B cell (primary cell): Measurements from ENCODE around the gene STAG1. TPM values are rescaled to one million over a fixed set of nuclear protein-coding genes. Genes with fewer than 3 reads are reported as not detected.

Experiments used
- ATAC-seq: fragments of 200-7000 bp; cut with Tn5 transposase; one replicate; pipeline ENCODE4 v1.10.0; 2021; ENCODE audit warnings: low read depth, mild to moderate bottlenecking, moderate number of reproducible peaks, moderate library complexity
- CTCF ChIA-PET: fragments of 350-600 bp; sonication (Branson Sonifier 250); formaldehyde crosslinking; loops from one replicate; lab custom pipeline; 2021; ENCODE audit warnings: antibody characterized with exemption, inconsistent platforms; lab: Charles Lee
- POLR2A ChIA-PET: fragments of 350-600 bp; sonication (Branson Sonifier 250); formaldehyde crosslinking; loops from one replicate; lab custom pipeline; 2021; ENCODE audit warnings: antibody characterized with exemption; lab: Charles Lee
- DNase-seq: peaks from one replicate; pipeline ENCODE4 v3.0.0; 2013
- H2AFZ ChIP-seq: 2 replicates; pipeline ENCODE4 v1.6.1; 2012; ENCODE audit warnings: mild to moderate bottlenecking, low read depth, low read length; ENCODE audit not compliant: insufficient read depth, poor library complexity, severe bottlenecking
- H3K27ac ChIP-seq, 2 donors: 1 replicate in 1 of 2; 2 replicates in 1 of 2; pipeline ENCODE4 v1.5.1; 2012 to 2013; ENCODE audit warnings: low read length in 2 of 2, mild to moderate bottlenecking in 2 of 2, moderate library complexity in 1 of 2
- H3K27me3 ChIP-seq, 4 experiments: fragments of 200-600 bp in 1 of 4; sonication (generic) in 1 of 4; replicated peaks in 1 of 4; 1 replicate in 2 of 4; 2 replicates in 2 of 4; pipeline versions ENCODE4 v1.6.1 to v1.7.0; 2013 to 2016; ENCODE audit warnings: low read length in 3 of 4, mild to moderate bottlenecking in 2 of 4, mixed read lengths in 1 of 4, moderate library complexity in 1 of 4; ENCODE audit not compliant: insufficient read depth in 4 of 4, control insufficient read depth in 3 of 4; ENCODE audit errors: control extremely low read depth in 1 of 4
- H3K36me3 ChIP-seq, 2 experiments: replicated peaks in 1 of 2; 1 replicate in 1 of 2; 2 replicates in 1 of 2; pipeline versions ENCODE4 v1.6.1 to v1.7.1; 2013; ENCODE audit warnings: low read length in 1 of 2; ENCODE audit not compliant: insufficient read depth in 2 of 2, control insufficient read depth in 1 of 2; ENCODE audit errors: control extremely low read depth in 1 of 2, extremely low read depth in 1 of 2
- H3K4me1 ChIP-seq, 2 donors: fragments of 200-600 bp in 1 of 2; sonication (generic) in 1 of 2; 1 replicate in 1 of 2; 2 replicates in 1 of 2; pipeline versions ENCODE4 v1.5.1 to v1.6.1; 2013 to 2017; ENCODE audit warnings: low read length in 2 of 2; ENCODE audit not compliant: control insufficient read depth in 2 of 2, insufficient read depth in 2 of 2
- H3K4me2 ChIP-seq: replicated peaks from 2 replicates; pipeline ENCODE3; 2012; ENCODE audit warnings: mild to moderate bottlenecking, low read depth, low read length; ENCODE audit not compliant: poor library complexity, severe bottlenecking
- H3K4me3 ChIP-seq, 5 experiments: fragments of 200-600 bp in 1 of 5; sonication (generic) in 1 of 5; 1 replicate in 3 of 5; 2 replicates in 2 of 5; pipeline versions ENCODE4 v1.5.1 to v1.7.0; 2011 to 2016; ENCODE audit warnings: low read length in 4 of 5, mild to moderate bottlenecking in 4 of 5, low read depth in 2 of 5, control low read depth in 1 of 5, moderate library complexity in 1 of 5; ENCODE audit not compliant: insufficient read depth in 1 of 5; ENCODE audit errors: control extremely low read depth in 1 of 5, extremely low read depth in 1 of 5
- H3K79me2 ChIP-seq: fragments of 200-600 bp; sonication (generic); one replicate; pipeline ENCODE4 v1.6.0; 2016; ENCODE audit warnings: low read length; ENCODE audit not compliant: control insufficient read depth, insufficient read depth
- H3K9ac ChIP-seq: fragments of 200-600 bp; sonication (generic); 2 replicates; pipeline ENCODE4 v1.6.1; 2017; ENCODE audit warnings: mild to moderate bottlenecking, low read length, moderate library complexity
- H3K9me3 ChIP-seq, 3 donors: one replicate each; pipeline versions ENCODE4 v1.6.1 to v1.7.1; 2013; ENCODE audit warnings: low read length in 2 of 3; ENCODE audit not compliant: control insufficient read depth in 2 of 3, insufficient read depth in 1 of 3; ENCODE audit errors: control extremely low read depth in 1 of 3
- H4K20me1 ChIP-seq: 2 replicates; pipeline ENCODE4 v1.6.0; 2012; ENCODE audit warnings: mild to moderate bottlenecking, low read length; ENCODE audit not compliant: insufficient read depth, control insufficient read depth, poor library complexity, severe bottlenecking
- H3K27ac Mint-ChIP-seq: one replicate; pipeline ENCODE4 v1.8.0; 2021; ENCODE audit warnings: mixed read lengths
- H3K27me3 Mint-ChIP-seq: one replicate; pipeline ENCODE4 v1.8.0; 2021; ENCODE audit warnings: mixed read lengths
- H3K4me1 Mint-ChIP-seq: one replicate; pipeline ENCODE4 v1.8.0; 2021; ENCODE audit warnings: mixed read lengths
- H3K4me3 Mint-ChIP-seq: one replicate; pipeline ENCODE4 v1.8.0; 2021; ENCODE audit warnings: mixed read lengths
- H3K9me3 Mint-ChIP-seq: one replicate; pipeline ENCODE4 v1.8.0; 2022; ENCODE audit warnings: mixed read lengths; ENCODE audit not compliant: insufficient read depth
- CTCF ChIP-seq: fragments of 200-600 bp; IDR thresholded peaks from one replicate; pipeline ENCODE4 v1.8.0; 2022; ENCODE audit warnings: antibody characterized with exemption, mild to moderate bottlenecking
- EZH2 ChIP-seq: IDR thresholded peaks from 2 replicates; pipeline ENCODE4 v1.6.1; 2012; ENCODE audit warnings: borderline replicate concordance, low read depth, mild to moderate bottlenecking, moderate library complexity, low read length; ENCODE audit not compliant: insufficient read depth, poor library complexity, severe bottlenecking
- WGBS: methylation state at CpG from one replicate; pipeline ENCODE4 v1.1.5; 2013; ENCODE audit warnings: missing lambda C conversion rate; ENCODE audit not compliant: insufficient coverage; 5-methylcytosine and 5-hydroxymethylcytosine counted together
- intact Hi-C: fragments of 100-400 bp; cut with micrococcal nuclease; formaldehyde crosslinking; loops from one replicate; pipeline ENCODE4 v1.10.0; 2022
- polyA plus RNA-seq: library from polyadenylated mRNA; depleted of rRNA; stranded (reverse); fragments of >200 nt; gene quantifications from 2 replicates; pipeline ENCODE4 v1.2.3, GENCODE V29; 2012
- total RNA-seq, 2 donors: library from RNA; stranded (reverse); fragments of 120-200 nt in 1 of 2; gene quantifications; 1 replicate in 1 of 2; 2 replicates in 1 of 2; pipeline versions ENCODE4 v1.2.3 to v1.2.4, GENCODE V29; 2013 to 2022

STAG1 gene
- total and polyA plus RNA-seq, 2 donors (not counting 1 experiment from before 2014, with no cell fraction given): 9.2 to 77.0 TPM

DNA sequence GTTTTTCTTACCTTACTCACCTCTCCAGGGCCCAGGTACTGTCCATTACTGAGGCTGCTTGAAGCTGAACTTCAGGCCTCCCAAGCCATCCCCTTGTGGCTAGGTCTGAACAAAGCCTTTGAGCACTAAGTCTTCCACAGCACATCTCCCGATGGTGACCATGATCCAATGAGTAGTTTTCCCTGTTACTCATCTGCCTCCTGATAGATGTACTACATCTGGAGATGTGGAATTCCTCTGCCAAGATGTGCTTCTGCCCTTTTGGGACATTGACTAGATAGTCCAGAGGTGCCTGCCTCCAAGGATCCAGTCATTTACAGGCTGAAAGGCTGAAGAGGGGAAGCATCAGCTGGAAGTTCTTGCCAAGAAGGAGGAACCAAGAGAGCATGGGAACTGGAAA lies 37.8 kb upstream of the STAG1 start:
- H3K27me3 Mint-ChIP-seq: peaks cover 9% of the 10 kb centered on the region
- H3K27me3 ChIP-seq: peaks cover 0 to 4% (median 1%) of the 10 kb centered on the region in 4 experiments
- no peak overlapping the region for H3K9ac ChIP-seq
- DNase-seq (no peak), ATAC-seq (no peak)
- H3K4me1 Mint-ChIP-seq: peaks cover 3% of the 10 kb centered on the region
- no peak for TF ChIP-seq CTCF
- H3K9me3 Mint-ChIP-seq: no peaks in the 10 kb centered on the region
- no CpG with 5 or more reads among the region's 1 CpG for WGBS
- peaks cover 0 to 4% of the 10 kb centered on the region in 2 donors for H3K4me1 ChIP-seq
- no peaks in the 10 kb centered on the region for H3K36me3 ChIP-seq
- intact Hi-C loops: no loop called here
- POLR2A ChIA-PET: interaction anchor here (0.6 kb wide), 1 partner anchor 586 kb away, joined by 3 read pairs; no protein-coding TSS in a partner anchor
- CTCF ChIA-PET: no interaction called here
- H3K9me3 ChIP-seq: no peaks in the 10 kb centered on the region
- no peak overlapping the region for H3K27ac ChIP-seq
- H3K27ac Mint-ChIP-seq: no peak overlapping the region
- H3K4me3 ChIP-seq: no peak overlapping the region
- H3K79me2 ChIP-seq: no peaks in the 10 kb centered on the region
- H3K4me2 ChIP-seq: no peak overlapping the region
- no peak overlapping the region for H3K4me3 Mint-ChIP-seq
- no peak overlapping the region for H2AFZ ChIP-seq
- no peaks in the 10 kb centered on the region for H4K20me1 ChIP-seq

GRCh38 chr3:136788154-136788553 lies 36.0 kb upstream of the STAG1 start:
- no peak overlapping the region for H3K4me3 ChIP-seq
- H3K4me2 ChIP-seq: no peak overlapping the region
- POLR2A ChIA-PET: no interaction called here
- H3K79me2 ChIP-seq: no peaks in the 10 kb centered on the region
- H3K27ac Mint-ChIP-seq: no peak overlapping the region
- no peaks in the 10 kb centered on the region for H3K4me1 ChIP-seq
- DNase-seq (no peak), ATAC-seq (no peak)
- H4K20me1 ChIP-seq: no peaks in the 10 kb centered on the region
- H3K9me3 ChIP-seq: no peaks in the 10 kb centered on the region
- peaks cover 0 to 4% (median 0%) of the 10 kb centered on the region in 4 experiments for H3K27me3 ChIP-seq
- CTCF ChIA-PET: interaction anchor here (0.6 kb wide), 1 partner anchor 471 kb away, joined by 3 read pairs; no protein-coding TSS in a partner anchor
- H3K27ac ChIP-seq: no peak overlapping the region
- no peak overlapping the region for H3K4me3 Mint-ChIP-seq
- TF ChIP-seq EZH2 (no peak), CTCF (no peak)
- H3K9ac ChIP-seq: no peak overlapping the region
- intact Hi-C loops: no loop called here
- no peak overlapping the region for H2AFZ ChIP-seq
- WGBS: 100% methylated on average over 1 of the region's 1 CpG
- H3K9me3 Mint-ChIP-seq: no peaks in the 10 kb centered on the region
- no peaks in the 10 kb centered on the region for H3K36me3 ChIP-seq
- H3K4me1 Mint-ChIP-seq: no peaks in the 10 kb centered on the region
- H3K27me3 Mint-ChIP-seq: peaks cover 5% of the 10 kb centered on the region
